Measurements from ENCODE around the gene ATRNL1. TPM values are rescaled to one million over a fixed set of nuclear protein-coding genes. Genes with fewer than 3 reads are reported as not detected.

The ATRNL1 gene
- total and polyA plus RNA-seq, 2 of the 8 experiments (the other 6 are each of a cell fraction or from before 2014, with no cell fraction given), result 5.1 to 17.6 TPM

GRCh38 chr10:115300080-115300479 is 206.9 kb downstream of the ATRNL1 start:
- H4K5ac ChIP-seq (ENCODE audit: insufficient read length, low read depth, low read length), result no peak overlapping the region
- FAIRE-seq, result no peak
- no peak overlapping the region for H2BK15ac ChIP-seq (ENCODE audit: low read length)
- no peak overlapping the region for H2BK5ac ChIP-seq (ENCODE audit: low read depth, low read length)
- H3K9ac ChIP-seq (replicated peaks in 1 of 4; ENCODE audit: extremely low read depth in 1 of 4, low read depth in 3 of 4, low read length in 3 of 4), result no peak overlapping the region
- H2AFZ ChIP-seq (ENCODE audit: low read length), result no peak overlapping the region
- ChIA-PET CTCF (ENCODE audit: partially characterized antibody) (no interaction called here), POLR2A (ENCODE audit: partially characterized antibody) (no interaction called here)
- H2AK5ac ChIP-seq (ENCODE audit: low read depth, low read length), result no peak overlapping the region
- H3K14ac ChIP-seq (ENCODE audit: insufficient read length), result no peak overlapping the region
- H2BK120ac ChIP-seq (replicated peaks; ENCODE audit: low read depth, low read length), result no peak overlapping the region
- no peak for DNase-seq (ENCODE audit: low read depth in 1 of 2, low spot score in 2 of 2)
- H2BK20ac ChIP-seq (ENCODE audit: low read length), result no peak overlapping the region
- no peak overlapping the region for H3K4me3 ChIP-seq (ENCODE audit: extremely low read depth in 1 of 4, insufficient read depth in 2 of 4, low read depth in 3 of 4, low read length in 4 of 4)
- no peak overlapping the region for H3K56ac ChIP-seq (replicated peaks; ENCODE audit: insufficient read length, low read depth, low read length)
- no peak overlapping the region for H4K8ac ChIP-seq (ENCODE audit: extremely low read depth, insufficient read depth, low read length)
- no peak overlapping the region for H4K91ac ChIP-seq (replicated peaks; ENCODE audit: insufficient read length, low read length)
- no peaks in the 10 kb centered on the region for H3K36me3 ChIP-seq (ENCODE audit: control insufficient read depth in 2 of 4, insufficient read depth in 4 of 4, low read length in 3 of 4)
- no peak overlapping the region for H3K18ac ChIP-seq (ENCODE audit: extremely low read depth, low read length)
- no peak overlapping the region for H3K4me2 ChIP-seq (ENCODE audit: insufficient read depth in 1 of 2, low read depth in 2 of 2, low read length in 2 of 2)
- TF ChIP-seq ATF2 (IDR thresholded peaks at IDR 0.05; ENCODE audit: low read length) (no peak), GABPA (IDR thresholded peaks at IDR 0.05; ENCODE audit: borderline replicate concordance, insufficient read depth, low read length) (no peak), SP4 (IDR thresholded peaks at IDR 0.05; ENCODE audit: low read length) (no peak), FOSL1 (IDR thresholded peaks at IDR 0.05; ENCODE audit: insufficient read depth, low read depth, low read length) (no peak), SP2 (IDR thresholded peaks at IDR 0.05; ENCODE audit: low read length) (no peak)
- 93% methylated on average over 1 of the region's 1 CpG; no CpG with 5 or more reads in 1 of the 2 experiments for WGBS, 2 experiments (ENCODE audit: extremely low coverage in 1 of 2, insufficient coverage in 1 of 2, insufficient read length in 1 of 2, insufficient replicate concordance in 2 of 2, low coverage in 1 of 2, low lambda C conversion rate in 2 of 2, missing lambda C conversion rate in 1 of 2)
- no peaks in the 10 kb centered on the region for H3K79me1 ChIP-seq (ENCODE audit: low read depth, low read length)
- H3K27ac ChIP-seq (ENCODE audit: low read depth, low read length), result no peak overlapping the region
- H3K9me3 ChIP-seq (ENCODE audit: insufficient read depth in 2 of 2, low read depth in 1 of 2, low read length in 1 of 2), result no peaks in the 10 kb centered on the region
- H3K4ac ChIP-seq (replicated peaks; ENCODE audit: insufficient read length, low read depth, low read length), result no peak overlapping the region
- no peaks in the 10 kb centered on the region for H4K20me1 ChIP-seq (replicated peaks in 1 of 2; ENCODE audit: control insufficient read depth in 1 of 2, insufficient read depth in 2 of 2, low read length in 2 of 2)
- H3K23me2 ChIP-seq (ENCODE audit: low read depth, low read length), result no peaks in the 10 kb centered on the region
- no peaks in the 10 kb centered on the region for H3K79me2 ChIP-seq (ENCODE audit: control insufficient read depth in 1 of 2, insufficient read depth in 2 of 2, low read length in 2 of 2)
- H3K4me1 ChIP-seq (replicated peaks in 1 of 4; ENCODE audit: control insufficient read depth in 3 of 4, insufficient read depth in 4 of 4, low read length in 3 of 4), result no peaks in the 10 kb centered on the region
- no peaks in the 10 kb centered on the region for H3K27me3 ChIP-seq (replicated peaks in 1 of 4; ENCODE audit: control insufficient read depth in 3 of 4, extremely low read depth in 1 of 4, insufficient read depth in 3 of 4, low read length in 3 of 4)
- no peak overlapping the region for H3K23ac ChIP-seq (ENCODE audit: insufficient read length)
- H2BK12ac ChIP-seq (ENCODE audit: low read depth, low read length), result no peak overlapping the region

Data from H1 (cell line).